ENCODE data around the gene PWP1.

GRCh38 chr12:107730618-107731341, 45.2 kb downstream of the PWP1 start:
- TF ChIP-seq CTCF (IDR thresholded peaks at IDR 0.05 in 2 of 3, conservative IDR thresholded peaks at IDR 0.05 in 1 of 3; ENCODE audit: control insufficient read depth in 2 of 3, extremely low read depth in 1 of 3, insufficient read depth in 1 of 3, low read depth in 3 of 3, low read length in 3 of 3) (no peak), SIN3A (IDR thresholded peaks at IDR 0.05; ENCODE audit: low read depth, low read length) (no peak), IRF4 (IDR thresholded peaks at IDR 0.05; ENCODE audit: low read depth, low read length) (no peak), IRF3 (IDR thresholded peaks at IDR 0.05) (no peak), LARP7 (IDR thresholded peaks at IDR 0.05) (no peak), MYC (IDR thresholded peaks at IDR 0.05; ENCODE audit: insufficient read depth, insufficient read length, insufficient replicate concordance, low read length, severe bottlenecking) (no peak), SREBF1 (IDR thresholded peaks at IDR 0.05; ENCODE audit: low read length) (no peak), REST (IDR thresholded peaks at IDR 0.05; ENCODE audit: low read depth, low read length) (no peak)

Data from GM12878 (cell line).